H1 (cell line): ENCODE data around the gene ZNG1A. TPM values are rescaled to one million over a fixed set of nuclear protein-coding genes. Genes with fewer than 3 reads are reported as not detected.

Source experiments
- CTCF ChIA-PET: fragments of 300-600 bp; sonication (Branson Sonifier 250); formaldehyde crosslinking; loops from one replicate; lab custom pipeline; 2021; ENCODE audit not compliant: partially characterized antibody; lab: Charles Lee
- POLR2A ChIA-PET: fragments of 300-600 bp; sonication (Branson Sonifier 250); formaldehyde crosslinking; loops from one replicate; lab custom pipeline; 2021; ENCODE audit warnings: inconsistent platforms; ENCODE audit not compliant: partially characterized antibody; lab: Charles Lee
- DNase-seq, 2 experiments: peaks; one replicate each; pipeline versions ENCODE4 v3.0.0 to v3.0.0-alpha.2; 2010 to 2022; ENCODE audit warnings: low spot score in 2 of 2, low read depth in 1 of 2, mixed read lengths in 1 of 2
- FAIRE-seq: peaks from 2 replicates; lab custom pipeline; 2011; peaks lifted over from hg19 to GRCh38; lab: Jason Lieb, UNC
- H2AFZ ChIP-seq: 2 replicates; pipeline ENCODE4 v1.8.1; 2012; ENCODE audit warnings: low read length, inconsistent platforms
- H2AK5ac ChIP-seq: 2 replicates; pipeline ENCODE4 v1.6.1; 2013; ENCODE audit warnings: low read depth, low read length
- H2BK120ac ChIP-seq: replicated peaks from 2 replicates; pipeline ENCODE3; 2013; ENCODE audit warnings: low read depth, low read length, inconsistent platforms
- H2BK12ac ChIP-seq: 2 replicates; pipeline ENCODE4 v1.6.1; 2013; ENCODE audit warnings: low read depth, low read length
- H2BK15ac ChIP-seq: 2 replicates; pipeline ENCODE4 v1.6.1; 2013; ENCODE audit warnings: low read length
- H2BK20ac ChIP-seq: 2 replicates; pipeline ENCODE4 v1.6.1; 2013; ENCODE audit warnings: low read length
- H2BK5ac ChIP-seq: 2 replicates; pipeline ENCODE4 v1.6.1; 2013; ENCODE audit warnings: low read depth, low read length
- H3K14ac ChIP-seq: 2 replicates; pipeline ENCODE4 v1.6.1; 2013; ENCODE audit warnings: inconsistent platforms; ENCODE audit not compliant: insufficient read length
- H3K18ac ChIP-seq: 2 replicates; pipeline ENCODE4 v1.6.1; 2013; ENCODE audit warnings: low read length; ENCODE audit errors: extremely low read depth
- H3K23ac ChIP-seq: 2 replicates; pipeline ENCODE4 v1.6.1; 2013; ENCODE audit warnings: inconsistent platforms; ENCODE audit not compliant: insufficient read length
- H3K23me2 ChIP-seq: 2 replicates; pipeline ENCODE4 v1.6.1; 2013; ENCODE audit warnings: low read depth, low read length
- H3K27ac ChIP-seq: 2 replicates; pipeline ENCODE4 v1.6.1; 2011; ENCODE audit warnings: low read depth, low read length, inconsistent platforms
- H3K27me3 ChIP-seq, 4 experiments: replicated peaks in 1 of 4; 1 replicate in 1 of 4; 2 replicates in 3 of 4; pipeline versions ENCODE4 v1.6.1 to v1.8.1; 2011 to 2013; ENCODE audit warnings: low read length in 3 of 4, mild to moderate bottlenecking in 3 of 4, inconsistent platforms in 2 of 4, mixed read lengths in 2 of 4, moderate library complexity in 1 of 4; ENCODE audit not compliant: control insufficient read depth in 3 of 4, insufficient read depth in 3 of 4; ENCODE audit errors: extremely low read depth in 1 of 4
- H3K36me3 ChIP-seq, 4 experiments: 2 replicates each; pipeline versions ENCODE4 v1.6.1 to v1.8.1; 2011 to 2013; ENCODE audit warnings: mild to moderate bottlenecking in 4 of 4, low read length in 3 of 4, moderate library complexity in 2 of 4, control low read depth in 1 of 4, inconsistent platforms in 1 of 4; ENCODE audit not compliant: insufficient read depth in 4 of 4, control insufficient read depth in 2 of 4
- H3K4ac ChIP-seq: replicated peaks from 2 replicates; pipeline ENCODE3; 2013; ENCODE audit warnings: low read length, low read depth, mixed read lengths, inconsistent platforms; ENCODE audit not compliant: insufficient read length
- H3K4me1 ChIP-seq, 4 experiments: replicated peaks in 1 of 4; 1 replicate in 1 of 4; 2 replicates in 3 of 4; pipeline versions ENCODE4 v1.6.1 to v1.8.1; 2011 to 2013; ENCODE audit warnings: low read length in 3 of 4, inconsistent platforms in 2 of 4, mixed read lengths in 1 of 4; ENCODE audit not compliant: insufficient read depth in 4 of 4, control insufficient read depth in 3 of 4
- H3K4me2 ChIP-seq, 2 experiments: 2 replicates each; pipeline versions ENCODE4 v1.6.1 to v1.8.1; 2011 to 2013; ENCODE audit warnings: low read depth in 2 of 2, low read length in 2 of 2, control low read depth in 1 of 2, inconsistent platforms in 1 of 2, mild to moderate bottlenecking in 1 of 2; ENCODE audit not compliant: insufficient read depth in 1 of 2
- H3K4me3 ChIP-seq, 4 experiments: fragments of 200-600, 300-600 bp in 1 of 4; sonication (generic), shearing (Covaris generic), sonication (Bioruptor Twin) in 1 of 4; 2 replicates each; pipeline versions ENCODE4 v1.5.1 to v1.8.1; 2011 to 2016; ENCODE audit warnings: low read length in 4 of 4, low read depth in 3 of 4, control low read depth in 2 of 4, inconsistent platforms in 2 of 4, mild to moderate bottlenecking in 2 of 4, mixed read lengths in 1 of 4, moderate library complexity in 1 of 4; ENCODE audit not compliant: insufficient read depth in 2 of 4; ENCODE audit errors: extremely low read depth in 1 of 4
- H3K56ac ChIP-seq: replicated peaks from 2 replicates; pipeline ENCODE3; 2013; ENCODE audit warnings: low read depth, mild to moderate bottlenecking, mixed read lengths, low read length, inconsistent platforms; ENCODE audit not compliant: insufficient read length
- H3K79me1 ChIP-seq: 2 replicates; pipeline ENCODE4 v1.6.1; 2013; ENCODE audit warnings: low read depth, low read length, control low read depth
- H3K79me2 ChIP-seq, 2 experiments: 2 replicates each; pipeline versions ENCODE4 v1.6.1 to v1.8.1; 2012 to 2013; ENCODE audit warnings: low read length in 2 of 2, mild to moderate bottlenecking in 2 of 2, inconsistent platforms in 1 of 2; ENCODE audit not compliant: insufficient read depth in 2 of 2, control insufficient read depth in 1 of 2
- H3K9ac ChIP-seq, 4 experiments: replicated peaks in 1 of 4; 1 replicate in 1 of 4; 2 replicates in 3 of 4; pipeline versions ENCODE4 v1.6.1 to v1.8.1; 2011 to 2013; ENCODE audit warnings: low read depth in 3 of 4, low read length in 3 of 4, control low read depth in 2 of 4, mild to moderate bottlenecking in 2 of 4, moderate library complexity in 2 of 4, inconsistent platforms in 1 of 4; ENCODE audit errors: extremely low read depth in 1 of 4
- H3K9me3 ChIP-seq, 2 experiments: 2 replicates each; pipeline versions ENCODE4 v1.6.1 to v1.8.1; 2012 to 2013; ENCODE audit warnings: mild to moderate bottlenecking in 2 of 2, moderate library complexity in 2 of 2, control low read depth in 1 of 2, inconsistent platforms in 1 of 2, low read depth in 1 of 2, low read length in 1 of 2, mixed read lengths in 1 of 2; ENCODE audit not compliant: insufficient read depth in 2 of 2
- H4K20me1 ChIP-seq, 2 experiments: replicated peaks in 1 of 2; 2 replicates each; pipeline versions ENCODE3 to v1.8.1; 2011 to 2013; ENCODE audit warnings: inconsistent platforms in 2 of 2, low read length in 2 of 2, mild to moderate bottlenecking in 1 of 2; ENCODE audit not compliant: insufficient read depth in 2 of 2, control insufficient read depth in 1 of 2
- H4K5ac ChIP-seq: 2 replicates; pipeline ENCODE4 v1.6.1; 2013; ENCODE audit warnings: low read length, low read depth, mixed read lengths, inconsistent platforms; ENCODE audit not compliant: insufficient read length
- H4K8ac ChIP-seq: 2 replicates; pipeline ENCODE4 v1.8.0; 2013; ENCODE audit warnings: mild to moderate bottlenecking, moderate library complexity, low read length, inconsistent platforms; ENCODE audit not compliant: insufficient read depth; ENCODE audit errors: extremely low read depth
- H4K91ac ChIP-seq: replicated peaks from 2 replicates; pipeline ENCODE3; 2013; ENCODE audit warnings: low read length, mixed read lengths, inconsistent platforms; ENCODE audit not compliant: insufficient read length
- CBX5 ChIP-seq: fragments of 300-800, 300-1000 bp; sonication (generic); IDR thresholded peaks from 2 replicates; pipeline ENCODE4 v1.7.1; 2016; ENCODE audit warnings: antibody characterized with exemption, low read length, low read depth
- CTBP2 ChIP-seq: IDR thresholded peaks from 2 replicates; pipeline ENCODE4 v1.7.0; 2011; ENCODE audit warnings: borderline replicate concordance, mild to moderate bottlenecking, moderate library complexity, mixed read lengths, low read length; ENCODE audit not compliant: insufficient read depth, insufficient read length
- EP300 ChIP-seq, 2 experiments: IDR thresholded peaks; 1 replicate in 1 of 2; 2 replicates in 1 of 2; pipeline ENCODE4 v1.6.1; 2011 to 2012; ENCODE audit warnings: low read depth in 2 of 2, low read length in 2 of 2, mild to moderate bottlenecking in 2 of 2, borderline replicate concordance in 1 of 2, inconsistent platforms in 1 of 2, moderate library complexity in 1 of 2
- FOSL1 ChIP-seq: IDR thresholded peaks from 2 replicates; pipeline ENCODE4 v1.6.1; 2011; ENCODE audit warnings: mild to moderate bottlenecking, low read depth, low read length, moderate library complexity; ENCODE audit not compliant: insufficient read depth
- GTF2F1 ChIP-seq: IDR thresholded peaks from 2 replicates; pipeline ENCODE4 v1.6.1; 2012; ENCODE audit warnings: low read depth, low read length, improper control_type of control experiment, borderline replicate concordance
- JUN ChIP-seq: IDR thresholded peaks from 2 replicates; pipeline ENCODE4 v1.6.1; 2011; ENCODE audit warnings: low read depth, mild to moderate bottlenecking, improper control_type of control experiment, low read length
- RFX5 ChIP-seq: IDR thresholded peaks from 2 replicates; pipeline ENCODE4 v1.6.1; 2011; ENCODE audit warnings: low read depth, low read length, improper control_type of control experiment, borderline replicate concordance
- SIN3A ChIP-seq, 2 experiments: IDR thresholded peaks in 1 of 2; conservative IDR thresholded peaks in 1 of 2; 2 replicates each; pipeline ENCODE4 v1.6.1; 2011 to 2012; ENCODE audit warnings: low read length in 2 of 2, improper control_type of control experiment in 1 of 2, low read depth in 1 of 2, mild to moderate bottlenecking in 1 of 2
- TAF7 ChIP-seq: optimal IDR thresholded peaks from 2 replicates; pipeline ENCODE3; 2011; ENCODE audit warnings: low read depth, mild to moderate bottlenecking, inconsistent platforms, low read length, moderate library complexity, borderline replicate concordance
- WGBS, 2 experiments: shearing (Covaris generic) in 1 of 2; methylation state at CpG; one replicate each; pipeline versions ENCODE4 v1.1.6 to v1.1.7; 2013 to 2015; ENCODE audit warnings: low lambda C conversion rate in 2 of 2, mixed read lengths in 2 of 2, inconsistent platforms in 1 of 2, low coverage in 1 of 2, missing lambda C conversion rate in 1 of 2; ENCODE audit not compliant: insufficient replicate concordance in 2 of 2, insufficient coverage in 1 of 2, insufficient read length in 1 of 2; ENCODE audit errors: extremely low coverage in 1 of 2, missing lambda C conversion rate in 1 of 2; 5-methylcytosine and 5-hydroxymethylcytosine counted together
- polyA plus RNA-seq, 7 experiments: library from polyadenylated mRNA; depleted of rRNA in 3 of 7; stranded (reverse) in 5 of 7; unstranded in 2 of 7; fragments of >200 nt in 5 of 7; fragments of 200-250 nt in 2 of 7; gene quantifications; 1 replicate in 5 of 7; 2 replicates in 1 of 7; 4 replicates in 1 of 7; pipeline versions ENCODE4 v1.2.1 to v1.2.3, GENCODE V29; 2011 to 2013; ENCODE audit warnings: missing spikeins in 2 of 7, mixed read lengths in 2 of 7
- total RNA-seq: library from RNA; stranded (reverse); fragmentation: NEBNext Ultra II Directional; extraction: Animal tissue kit (Norgen Biotek cat#: 25700); gene quantifications from 2 replicates; pipeline ENCODE4 v1.2.1, GENCODE V29; 2021

ZNG1A gene
- total and polyA plus RNA-seq, 2 of the 8 experiments (the other 6 are each of a cell fraction or from before 2014, with no cell fraction given), result 18.2 to 46.5 TPM

DNA sequence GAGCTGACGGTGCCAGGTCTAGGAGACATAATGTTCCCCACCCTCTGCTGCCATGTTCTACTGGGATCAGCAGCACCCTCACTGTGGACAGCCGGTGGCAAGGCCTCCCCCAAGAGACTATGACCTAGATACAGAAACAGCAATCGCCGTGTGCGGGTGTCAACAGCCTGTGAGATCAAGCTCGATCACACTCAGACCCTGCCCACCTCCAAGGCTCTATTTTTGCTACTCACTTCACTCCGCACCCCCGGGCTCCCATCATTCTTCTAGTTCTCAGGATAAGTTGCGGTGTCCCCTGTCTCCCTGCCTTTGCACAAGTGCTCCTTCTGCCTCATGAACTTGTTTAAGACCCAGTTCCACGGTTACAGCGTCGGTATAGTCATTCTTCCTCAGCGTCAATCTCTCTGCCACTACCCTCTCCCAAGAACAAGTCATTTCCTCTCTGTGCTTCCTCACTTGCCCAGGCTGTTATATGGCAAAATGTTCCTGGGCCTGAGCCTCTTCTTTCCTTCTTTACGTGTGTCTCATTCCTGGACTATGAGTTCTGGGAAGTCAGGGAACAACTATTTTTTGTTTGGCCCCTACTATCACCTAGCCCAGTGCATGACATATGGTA is 30.4 kb upstream of the ZNG1A start:
- CTCF ChIA-PET, result no interaction called here

More for the DNA sequence above, 30.4 kb upstream of the ZNG1A start:
- Histone ChIP-seq H3K4ac (no peak overlapping the region), H2AFZ (no peak overlapping the region), H3K9me3 (no peaks in the 10 kb centered on the region; a peak in 1 of 4 replicates), H3K79me2 (no peaks in the 10 kb centered on the region), H3K23ac (no peak overlapping the region), H3K27ac (no peak overlapping the region), H3K14ac (no peak overlapping the region), H2BK120ac (no peak overlapping the region), H3K18ac (no peak overlapping the region), H4K5ac (no peak overlapping the region), H4K91ac (no peak overlapping the region), H3K4me2 (no peak overlapping the region), H3K23me2 (no peaks in the 10 kb centered on the region; the same call in 1 of the 2 replicates), H3K36me3 (no peaks in the 10 kb centered on the region), H4K20me1 (no peaks in the 10 kb centered on the region), H2BK15ac (no peak overlapping the region), H3K27me3 (peaks cover 0 to 9% (median 4%) of the 10 kb centered on the region in 4 experiments; a peak in 4 of 7 replicates), H3K79me1 (no peaks in the 10 kb centered on the region), H2BK5ac (no peak overlapping the region), H3K4me1 (no peaks in the 10 kb centered on the region), H2BK12ac (no peak overlapping the region), H2BK20ac (no peak overlapping the region), H4K8ac (no peak overlapping the region), H2AK5ac (no peak overlapping the region), H3K9ac (no peak overlapping the region), H3K4me3 (no peak overlapping the region), H3K56ac (no peak overlapping the region)
- TF ChIP-seq CTBP2 (no peak), RFX5 (no peak), SIN3A (conservative IDR thresholded peaks at IDR 0.05 in 1 of 2, IDR thresholded peaks at IDR 0.05 in 1 of 2; ENCODE audit: low read depth in 1 of 2, low read length in 2 of 2) (no peak), TAF7 (no peak), CBX5 (no peak), JUN (no peak), FOSL1 (no peak), EP300 (IDR thresholded peaks at IDR 0.05; ENCODE audit: borderline replicate concordance in 1 of 2, low read depth in 2 of 2, low read length in 2 of 2) (no peak), GTF2F1 (no peak)
- 94% methylated on average over 14 of the region's 14 CpGs; no CpG with 5 or more reads in 1 of the 2 experiments for WGBS, 2 experiments
- POLR2A ChIA-PET, result no interaction called here
- no peak for FAIRE-seq
- no peak for DNase-seq
